Stimulated activated CD8-positive, alpha-beta memory T cell treated with anti-CD3 and anti-CD28 coated beads, Interleukin-15, amount 100 ng/mL, for 4 hours (primary cell): Measurements from ENCODE around the gene ALDH5A1.

Experiments used
- DNase-seq, 2 donors: peaks; one replicate each; pipeline ENCODE4 v3.0.0-alpha.2; 2020; ENCODE audit warnings: low read depth in 2 of 2

The ALDH5A1 gene

GRCh38 chr6:24494821-24495795 lies at the start of gene ALDH5A1:
ALDH5A1 (plus strand) TSS chr6:24494969; CDS start chr6:24494997, 28 bp downstream.
- peak; percentile 62 to 76 for DNase-seq

GRCh38 chr6:24445704-24446103 lies 49.1 kb upstream of the ALDH5A1 start:
- DNase-seq = no peak

DNA sequence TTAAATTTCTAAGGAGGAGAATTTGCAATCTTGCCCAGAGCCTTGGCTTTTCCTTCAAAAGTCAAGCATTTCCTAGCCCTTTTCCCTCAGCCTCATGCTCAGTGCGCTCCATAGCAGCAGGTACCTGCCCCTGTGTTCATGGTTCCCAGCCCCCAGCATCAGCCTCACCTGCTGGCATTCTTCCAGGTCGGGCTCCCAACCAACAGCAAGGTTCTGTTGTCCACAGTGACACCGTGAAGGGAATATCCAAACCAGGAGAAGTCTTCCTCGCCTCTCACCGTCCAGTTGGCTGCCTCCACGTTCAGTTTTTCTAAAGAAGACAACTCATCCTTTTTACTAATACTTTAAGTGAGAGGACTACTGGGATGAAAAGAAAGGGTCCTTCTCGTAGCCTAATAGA lies 48.1 kb upstream of the ALDH5A1 start:
- DNase-seq = no peak

- DNase-seq = no peak
Observed at GRCh38 chr6:24448396-24448795, 46.4 kb upstream of the ALDH5A1 start.

DNA sequence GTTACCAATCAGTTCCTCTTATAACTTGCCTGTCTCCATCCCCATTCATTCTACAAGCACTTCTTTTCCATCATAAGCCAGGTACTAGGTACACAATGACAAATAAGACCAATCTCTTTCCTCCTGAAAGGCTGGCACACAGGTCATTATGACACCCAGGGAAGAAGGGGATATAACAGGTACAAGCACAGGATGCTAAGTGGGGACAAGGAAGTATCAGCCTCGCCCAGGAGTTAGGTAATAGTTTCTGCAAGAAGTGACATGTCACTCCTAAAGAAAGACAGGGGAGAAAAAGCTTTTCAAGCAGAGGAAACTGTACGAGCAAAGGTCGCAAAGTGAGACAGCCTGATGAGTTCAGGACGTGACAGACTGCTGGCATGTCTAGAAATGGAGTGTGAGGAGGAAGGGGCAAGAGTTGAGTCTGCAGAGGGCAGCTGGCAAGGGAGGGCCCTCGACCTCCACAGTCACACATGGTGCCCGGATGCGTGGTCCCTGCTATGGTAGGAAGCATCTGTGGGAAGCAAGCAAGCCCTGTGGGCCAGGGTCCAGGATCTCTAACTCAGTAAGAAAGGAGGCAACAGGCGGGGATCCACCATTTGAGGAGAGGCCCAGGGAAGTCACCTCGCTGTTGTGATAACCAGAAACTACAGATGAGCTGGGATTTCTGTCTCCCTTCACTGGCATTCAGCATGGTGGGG lies 45.8 kb upstream of the ALDH5A1 start:
- no peak for DNase-seq

DNA sequence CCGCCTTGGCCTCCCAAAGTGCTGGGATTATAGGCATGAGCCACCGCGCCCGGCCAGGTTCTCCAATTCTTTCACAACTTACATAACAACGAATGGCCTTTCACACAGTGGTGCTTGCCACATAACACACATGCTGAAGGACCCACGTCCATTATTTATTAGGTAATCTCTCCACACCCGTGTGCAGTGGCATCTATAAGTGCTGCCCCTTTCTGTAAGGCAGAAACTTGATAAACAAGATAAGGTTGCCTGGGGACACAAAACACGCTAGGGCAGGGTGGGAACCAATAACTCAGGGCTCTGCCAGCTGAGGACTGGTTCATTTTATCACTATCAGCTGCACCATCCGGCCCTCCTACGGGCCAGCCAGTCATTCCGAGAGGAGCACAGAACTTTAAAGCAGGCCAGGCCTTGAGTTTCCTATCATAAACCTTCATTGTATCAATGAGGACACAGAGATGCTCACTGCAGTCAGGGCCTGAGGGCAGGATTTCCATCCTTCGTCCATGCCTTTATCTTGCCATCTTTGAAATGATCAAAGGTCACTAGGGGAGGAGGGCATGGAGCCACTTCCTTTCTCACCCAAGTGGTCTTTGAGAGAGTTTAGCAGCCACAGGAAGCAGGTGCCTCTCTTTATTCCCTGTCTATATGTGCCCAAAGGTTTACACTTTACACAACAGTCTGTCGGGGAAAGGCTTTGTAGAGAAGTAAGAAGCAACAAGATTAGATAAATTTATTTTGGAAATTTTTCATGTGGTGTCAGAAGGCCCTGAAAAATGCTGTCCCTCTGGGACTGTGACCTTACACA lies 43.0 kb upstream of the ALDH5A1 start:
- DNase-seq = no peak

- no peak for DNase-seq
Observed at GRCh38 chr6:24453921-24454320, 40.8 kb upstream of the ALDH5A1 start.

DNA sequence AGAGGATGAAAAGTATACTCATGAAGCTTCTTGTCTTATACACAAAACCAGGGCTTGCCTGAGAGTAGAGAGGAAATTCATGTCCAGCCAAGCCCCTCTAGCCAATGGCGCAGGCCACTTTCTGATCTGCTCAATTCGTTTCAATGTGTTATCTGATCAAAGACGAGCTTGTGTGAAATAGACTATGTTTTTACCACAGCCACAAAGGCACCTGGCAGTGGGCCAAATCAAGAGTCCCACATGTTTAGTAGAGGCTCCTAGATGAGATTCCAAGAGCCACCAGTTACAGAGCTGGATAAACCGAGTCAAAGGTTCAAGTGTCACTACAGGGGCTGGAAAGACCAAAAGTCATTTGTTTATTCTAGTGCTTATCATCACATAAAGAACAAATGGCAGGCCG lies 40.3 kb upstream of the ALDH5A1 start:
- no peak for DNase-seq

DNA sequence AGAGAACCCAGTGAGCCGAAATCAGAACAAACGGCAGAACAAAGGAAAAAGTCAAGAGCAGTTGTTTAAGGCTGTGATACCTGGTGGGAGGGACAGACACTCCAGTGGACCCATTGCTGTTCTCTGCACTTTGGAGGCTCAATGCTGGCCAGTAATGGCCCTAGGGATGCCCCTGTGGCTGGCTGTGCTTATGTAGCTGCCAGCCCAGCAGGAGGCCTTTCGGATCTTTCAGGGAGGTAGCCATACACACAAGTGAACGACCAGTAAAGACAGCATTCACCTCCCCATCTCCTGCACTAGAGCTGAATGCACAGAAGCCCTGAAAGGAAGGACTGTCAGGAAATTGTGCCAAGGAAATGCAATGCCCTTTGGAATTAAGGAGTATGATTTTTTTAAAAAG lies 39.7 kb upstream of the ALDH5A1 start:
- DNase-seq = no peak

DNA sequence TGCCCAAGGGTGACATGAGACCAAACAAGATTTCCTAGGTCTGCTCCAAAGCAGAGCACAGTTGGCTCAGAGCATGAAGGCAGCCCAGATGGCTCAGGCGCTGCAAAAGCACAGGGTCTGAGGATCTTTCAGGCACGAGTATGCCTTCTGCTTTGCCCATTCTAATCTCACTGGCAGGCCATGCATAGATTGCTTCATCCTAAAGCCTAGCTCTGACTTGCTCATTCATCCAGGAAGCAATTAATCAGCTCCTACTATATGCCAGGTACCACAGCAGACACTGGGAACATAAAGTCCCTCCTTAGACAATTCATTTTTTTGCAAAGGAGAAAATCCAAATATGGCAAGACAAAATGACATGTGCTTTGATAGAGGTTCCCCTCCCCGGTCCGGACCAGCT lies 36.6 kb upstream of the ALDH5A1 start:
- no peak for DNase-seq

GRCh38 chr6:24458941-24459340 lies 35.8 kb upstream of the ALDH5A1 start:
- no peak for DNase-seq

DNA sequence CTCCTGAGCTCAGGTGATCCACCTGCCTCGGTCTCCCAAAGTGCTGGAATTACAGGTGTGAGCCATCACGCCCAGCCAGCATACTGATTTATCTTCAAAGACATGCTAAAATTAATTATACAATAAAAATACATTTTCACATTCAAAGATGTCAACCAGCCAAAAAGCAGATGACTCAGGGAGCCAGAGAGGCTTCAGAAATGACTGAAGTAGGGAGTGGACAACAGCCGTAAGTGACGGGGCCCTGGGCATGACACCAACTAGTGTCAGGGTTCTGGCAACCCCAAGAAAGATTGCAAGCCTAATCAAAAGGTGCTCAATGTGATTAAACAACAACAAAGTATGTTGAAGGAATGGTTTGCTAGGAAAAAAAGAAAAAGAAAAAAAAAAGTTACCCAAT lies 33.8 kb upstream of the ALDH5A1 start:
- no peak for DNase-seq

- no peak for DNase-seq
Observed at GRCh38 chr6:24464253-24465038, 30.3 kb upstream of the ALDH5A1 start.

- no peak for DNase-seq
Observed at GRCh38 chr6:24469811-24470210, 25.0 kb upstream of the ALDH5A1 start.

DNA sequence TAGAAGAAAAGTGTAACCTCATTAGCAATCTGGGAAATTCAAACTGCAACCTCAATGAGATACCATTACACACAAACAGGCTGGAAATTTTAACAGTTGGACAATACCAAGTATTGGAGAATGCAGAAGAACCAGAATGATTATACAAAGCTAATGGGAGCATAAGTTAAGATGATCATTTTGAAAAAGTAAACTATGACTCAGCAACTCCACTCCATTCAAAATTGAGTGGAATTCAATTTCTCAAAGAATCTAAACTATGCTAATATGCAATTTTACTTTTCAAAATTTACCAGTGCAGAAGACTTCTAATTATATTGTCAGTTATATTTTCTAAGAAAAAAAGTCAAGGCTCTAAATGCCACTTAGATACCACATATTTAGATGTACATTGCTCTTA lies 22.6 kb upstream of the ALDH5A1 start:
- DNase-seq = no peak

DNA sequence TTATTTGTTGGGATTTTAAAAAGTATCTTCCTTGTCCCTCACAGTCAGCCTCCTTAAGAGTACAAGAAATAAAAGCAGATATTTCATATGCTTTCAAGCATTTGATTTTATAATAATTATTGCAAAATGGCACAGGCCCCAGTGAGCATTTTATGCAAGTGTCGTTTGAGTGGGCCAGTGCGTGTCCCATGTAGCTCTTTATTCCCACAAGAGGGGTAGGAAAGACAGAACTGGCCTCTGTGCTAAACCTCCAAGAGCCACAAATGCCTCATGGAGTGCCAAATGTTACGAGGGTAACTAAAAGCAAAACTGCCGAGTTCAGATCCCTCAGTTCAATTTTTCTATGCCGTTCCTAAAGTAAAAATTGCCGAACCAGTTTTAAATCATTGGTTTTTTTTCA lies 18.1 kb upstream of the ALDH5A1 start:
- no peak for DNase-seq

DNA sequence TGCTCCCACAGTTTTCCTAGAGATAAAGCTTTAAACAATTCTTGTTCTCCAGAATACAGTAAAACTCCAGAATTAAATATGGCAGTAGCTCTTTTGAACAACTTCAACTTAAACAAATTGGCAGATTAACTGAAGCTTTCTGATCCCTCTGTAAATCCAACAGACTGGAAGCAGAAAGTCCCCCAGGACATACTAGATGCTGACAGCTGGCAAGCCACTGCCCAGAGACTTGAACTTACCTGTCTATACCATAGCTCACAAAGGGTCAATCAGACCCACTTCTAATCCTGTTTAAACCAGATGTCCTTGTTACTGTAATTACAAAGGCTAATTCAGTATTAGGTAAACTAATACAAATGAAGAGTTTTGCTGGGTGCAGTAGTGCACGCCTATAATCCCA lies 17.7 kb upstream of the ALDH5A1 start:
- DNase-seq = no peak

- DNase-seq = no peak
Observed at GRCh38 chr6:24478903-24479302, 15.9 kb upstream of the ALDH5A1 start.

DNA sequence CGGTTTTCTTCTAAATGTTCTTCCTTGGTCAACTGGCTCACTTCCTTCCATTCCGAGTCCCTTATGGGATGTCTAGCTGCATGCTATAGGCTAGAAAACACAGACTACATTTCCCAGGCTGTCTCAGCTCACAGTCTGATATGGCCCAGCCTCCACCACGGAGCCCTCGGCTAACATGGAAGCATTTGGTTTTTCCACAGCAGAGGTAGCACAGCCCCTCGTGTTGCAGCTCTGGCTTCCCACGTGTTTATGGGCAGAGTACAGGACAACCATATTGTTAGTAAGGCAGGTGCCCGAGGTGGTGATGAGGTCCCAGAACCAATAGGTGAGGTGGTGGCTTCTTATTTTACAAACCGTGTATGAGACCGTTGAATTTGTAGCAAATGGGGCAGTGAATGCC lies 14.1 kb upstream of the ALDH5A1 start:
- no peak for DNase-seq

DNA sequence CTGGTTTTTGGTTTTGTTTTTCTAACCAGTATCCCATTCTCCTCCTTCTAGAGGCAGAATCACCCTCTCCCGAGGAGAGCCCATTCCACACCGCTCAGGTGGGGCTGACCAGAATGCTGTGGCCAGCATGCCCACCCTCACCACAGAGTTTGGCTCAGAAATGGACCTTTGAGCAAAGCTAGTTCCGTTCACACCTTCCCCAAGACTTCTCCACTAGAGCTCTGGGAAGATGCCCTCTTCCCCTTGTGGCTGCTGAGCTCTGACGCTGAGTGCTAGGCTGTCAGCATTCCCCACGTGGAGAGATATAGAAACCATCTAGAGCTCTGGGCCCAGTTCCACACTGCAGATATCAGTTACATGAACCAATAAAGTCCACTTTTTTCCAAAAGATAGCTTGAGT lies 13.3 kb upstream of the ALDH5A1 start:
- DNase-seq = no peak

- no peak for DNase-seq
Observed at GRCh38 chr6:24484657-24485323, 10.0 kb upstream of the ALDH5A1 start.
